CD14-positive monocyte (primary cell): ENCODE measurements around the gene NPHS2. TPM values are rescaled to one million over a fixed set of nuclear protein-coding genes. Genes with fewer than 3 reads are reported as not detected.

Experiments
- DNase-seq, 3 donors: peaks; one replicate each; pipeline ENCODE4 v3.0.0-alpha.2; 2011 to 2022
- H2AFZ ChIP-seq: 2 replicates; pipeline ENCODE4 v1.6.0; 2012; ENCODE audit warnings: mild to moderate bottlenecking, low read depth, low read length, inconsistent platforms; ENCODE audit not compliant: insufficient read depth, poor library complexity, severe bottlenecking
- H3K27ac ChIP-seq, 2 donors: 1 replicate in 1 of 2; 2 replicates in 1 of 2; pipeline ENCODE4 v1.5.1; 2012 to 2013; ENCODE audit warnings: low read length in 2 of 2, control low read depth in 1 of 2, inconsistent platforms in 1 of 2, low read depth in 1 of 2, mild to moderate bottlenecking in 1 of 2
- H3K27me3 ChIP-seq, 2 donors: one replicate each; pipeline versions ENCODE4 v1.6.0 to v1.6.1; 2011 to 2013; ENCODE audit warnings: low read length in 2 of 2; ENCODE audit not compliant: control insufficient read depth in 2 of 2, insufficient read depth in 2 of 2
- H3K36me3 ChIP-seq, 2 donors: replicated peaks in 1 of 2; 1 replicate in 1 of 2; 2 replicates in 1 of 2; pipeline versions ENCODE4 v1.5.1 to v1.6.1; 2012 to 2013; ENCODE audit warnings: low read length in 2 of 2, control low read depth in 1 of 2, inconsistent platforms in 1 of 2, mild to moderate bottlenecking in 1 of 2; ENCODE audit not compliant: insufficient read depth in 2 of 2, control insufficient read depth in 1 of 2
- H3K4me1 ChIP-seq, 2 donors: 1 replicate in 1 of 2; 2 replicates in 1 of 2; pipeline versions ENCODE4 v1.5.1 to v1.6.1; 2012 to 2013; ENCODE audit warnings: low read length in 2 of 2, control low read depth in 1 of 2, inconsistent platforms in 1 of 2, mild to moderate bottlenecking in 1 of 2, moderate library complexity in 1 of 2; ENCODE audit not compliant: insufficient read depth in 2 of 2, control insufficient read depth in 1 of 2
- H3K4me2 ChIP-seq: replicated peaks from 2 replicates; pipeline ENCODE3; 2012; ENCODE audit warnings: low read length, moderate library complexity, mild to moderate bottlenecking; ENCODE audit not compliant: poor library complexity, severe bottlenecking; ENCODE audit errors: extremely low read depth
- H3K4me3 ChIP-seq, 3 experiments: fragments of 200-600 bp in 1 of 3; sonication (generic) in 1 of 3; replicated peaks in 1 of 3; 1 replicate in 2 of 3; 2 replicates in 1 of 3; pipeline ENCODE4 v1.5.1; 2011 to 2013; ENCODE audit warnings: low read length in 3 of 3, mild to moderate bottlenecking in 3 of 3, control low read depth in 2 of 3, low read depth in 2 of 3, inconsistent platforms in 1 of 3, moderate library complexity in 1 of 3
- H3K79me2 ChIP-seq: 2 replicates; pipeline ENCODE4 v1.6.0; 2012; ENCODE audit warnings: mild to moderate bottlenecking, control low read depth, inconsistent platforms, low read length, moderate library complexity; ENCODE audit not compliant: insufficient read depth
- H3K9ac ChIP-seq: 2 replicates; pipeline ENCODE4 v1.6.0; 2017; ENCODE audit warnings: low read length, mild to moderate bottlenecking; ENCODE audit not compliant: insufficient read depth, poor library complexity, severe bottlenecking
- H3K9me3 ChIP-seq, 2 donors: replicated peaks in 1 of 2; 1 replicate in 1 of 2; 2 replicates in 1 of 2; pipeline versions ENCODE4 v1.5.1 to v1.6.1; 2012 to 2013; ENCODE audit warnings: low read length in 2 of 2, control low read depth in 1 of 2; ENCODE audit not compliant: control insufficient read depth in 1 of 2, insufficient read depth in 1 of 2
- H4K20me1 ChIP-seq: 2 replicates; pipeline ENCODE4 v1.6.0; 2012; ENCODE audit warnings: mild to moderate bottlenecking, low read length, control low read depth, moderate library complexity; ENCODE audit not compliant: insufficient read depth
- H3K27ac Mint-ChIP-seq, 7 donors: one replicate each; pipeline ENCODE4 v1.8.0; 2020; ENCODE audit warnings: mild to moderate bottlenecking in 7 of 7, mixed read lengths in 7 of 7, moderate library complexity in 6 of 7, inconsistent platforms in 2 of 7
- H3K27me3 Mint-ChIP-seq, 3 donors: one replicate each; pipeline ENCODE4 v1.8.0; 2021 to 2022; ENCODE audit warnings: low read depth in 3 of 3, mild to moderate bottlenecking in 3 of 3, mixed read lengths in 3 of 3, moderate library complexity in 3 of 3, inconsistent platforms in 1 of 3
- H3K36me3 Mint-ChIP-seq, 2 donors: one replicate each; pipeline ENCODE4 v1.8.0; 2020; ENCODE audit warnings: mixed read lengths in 2 of 2, inconsistent platforms in 1 of 2, mild to moderate bottlenecking in 1 of 2
- H3K4me1 Mint-ChIP-seq: one replicate; pipeline ENCODE4 v1.8.0; 2020; ENCODE audit warnings: mild to moderate bottlenecking, mixed read lengths
- H3K4me3 Mint-ChIP-seq, 2 donors: one replicate each; pipeline ENCODE4 v1.8.0; 2020; ENCODE audit warnings: mild to moderate bottlenecking in 2 of 2, mixed read lengths in 2 of 2, moderate library complexity in 1 of 2
- H3K9me3 Mint-ChIP-seq, 7 donors: one replicate each; pipeline ENCODE4 v1.8.0; 2020 to 2022; ENCODE audit warnings: mixed read lengths in 7 of 7, mild to moderate bottlenecking in 6 of 7, moderate library complexity in 6 of 7, inconsistent platforms in 2 of 7
- CTCF ChIP-seq: fragments of 200-600 bp; IDR thresholded peaks from one replicate; pipeline ENCODE4 v1.8.0; 2022; ENCODE audit warnings: antibody characterized with exemption, mild to moderate bottlenecking
- WGBS: methylation state at CpG from one replicate; pipeline ENCODE4 v1.1.5; 2013; ENCODE audit warnings: missing lambda C conversion rate; ENCODE audit not compliant: insufficient coverage; 5-methylcytosine and 5-hydroxymethylcytosine counted together
- intact Hi-C, 2 donors: fragments of 100-400 bp; cut with micrococcal nuclease; formaldehyde crosslinking; loops; one replicate each; pipeline versions ENCODE4 v1.15.0 to v1.15.1; 2023
- polyA plus RNA-seq, 3 donors: library from polyadenylated mRNA; depleted of rRNA in 1 of 3; unstranded in 2 of 3; stranded (reverse) in 1 of 3; fragments of 300-500 nt in 2 of 3; fragments of >200 nt in 1 of 3; fragmentation: Illumina TruSeq in 2 of 3; gene quantifications; 1 replicate in 2 of 3; 2 replicates in 1 of 3; pipeline ENCODE4 v1.2.3, GENCODE V29; 2012 to 2021

NPHS2 gene
- polyA plus RNA-seq, 3 donors: not detected

GRCh38 chr1:179601093-179601492 lies 25.3 kb upstream of the NPHS2 start:
- whole genome bisulfite sequencing: no CpG with 5 or more reads among the region's 1 CpG
- H2AFZ ChIP-seq: no peak overlapping the region
- H3K27ac ChIP-seq: no peak overlapping the region
- no peak overlapping the region for H3K27ac Mint-ChIP-seq
- H3K4me1 ChIP-seq: no peaks in the 10 kb centered on the region
- H3K9ac ChIP-seq: no peak overlapping the region
- no peaks in the 10 kb centered on the region for H3K79me2 ChIP-seq
- H3K4me2 ChIP-seq: no peak overlapping the region
- H3K9me3 Mint-ChIP-seq: peaks cover 0 to 15% (median 5%) of the 10 kb centered on the region in 7 donors
- H3K4me1 Mint-ChIP-seq: no peaks in the 10 kb centered on the region
- H4K20me1 ChIP-seq: no peaks in the 10 kb centered on the region
- peaks cover 0 to 1% of the 10 kb centered on the region in 2 donors for H3K27me3 ChIP-seq
- H3K27me3 Mint-ChIP-seq: peaks cover 0 to 11% (median 1%) of the 10 kb centered on the region in 3 donors
- no peak overlapping the region for H3K4me3 ChIP-seq
- H3K4me3 Mint-ChIP-seq: no peak overlapping the region
- no peak for TF ChIP-seq CTCF
- no peaks in the 10 kb centered on the region for H3K36me3 ChIP-seq
- intact Hi-C loops: no loop called here
- no peak for DNase-seq
- H3K36me3 Mint-ChIP-seq: no peaks in the 10 kb centered on the region
- no peaks in the 10 kb centered on the region for H3K9me3 ChIP-seq

- H3K9me3 ChIP-seq: no peaks in the 10 kb centered on the region
- no peak overlapping the region for H3K4me2 ChIP-seq
- H3K4me1 ChIP-seq: no peaks in the 10 kb centered on the region
- H3K79me2 ChIP-seq: no peaks in the 10 kb centered on the region
- TF ChIP-seq CTCF: peak; percentile 27
- H3K9me3 Mint-ChIP-seq: peaks cover 0 to 14% (median 4%) of the 10 kb centered on the region in 7 donors
- H3K4me1 Mint-ChIP-seq: no peaks in the 10 kb centered on the region
- H3K36me3 ChIP-seq: no peaks in the 10 kb centered on the region
- H3K4me3 ChIP-seq: no peak overlapping the region
- H3K27ac ChIP-seq: no peak overlapping the region
- no peaks in the 10 kb centered on the region for H4K20me1 ChIP-seq
- intact Hi-C loops: no loop called here
- no peak for DNase-seq
- no peak overlapping the region for H3K27ac Mint-ChIP-seq
- no peak overlapping the region for H3K4me3 Mint-ChIP-seq
- H3K9ac ChIP-seq: no peak overlapping the region
- H3K27me3 Mint-ChIP-seq: peaks cover 1 to 16% (median 2%) of the 10 kb centered on the region in 3 donors
- H3K36me3 Mint-ChIP-seq: no peaks in the 10 kb centered on the region
- H2AFZ ChIP-seq: no peak overlapping the region
- peaks cover 3 to 4% of the 10 kb centered on the region in 2 donors for H3K27me3 ChIP-seq
Observed at GRCh38 chr1:179599623-179600249, 24.0 kb upstream of the NPHS2 start.
